ENCODE results near the gene METTL26. TPM values are rescaled to one million over a fixed set of nuclear protein-coding genes. Genes with fewer than 3 reads are reported as not detected.
A peak's percentile ranks its signal among the peaks of the same experiment; 100 is the strongest.

Gene METTL26
- total RNA-seq, 1 experiment from 2014 or later: 115 TPM

- peak; percentile 7 for ATAC-seq
- no peak for TF ChIP-seq CBFB (CRISPR knock-in tag; IDR thresholded peaks at IDR 0.05; ENCODE audit: low read depth)
- no peak for TF ChIP-seq EMX1 (CRISPR knock-in tag; IDR thresholded peaks at IDR 0.05)
- TF ChIP-seq, protein P1, sequence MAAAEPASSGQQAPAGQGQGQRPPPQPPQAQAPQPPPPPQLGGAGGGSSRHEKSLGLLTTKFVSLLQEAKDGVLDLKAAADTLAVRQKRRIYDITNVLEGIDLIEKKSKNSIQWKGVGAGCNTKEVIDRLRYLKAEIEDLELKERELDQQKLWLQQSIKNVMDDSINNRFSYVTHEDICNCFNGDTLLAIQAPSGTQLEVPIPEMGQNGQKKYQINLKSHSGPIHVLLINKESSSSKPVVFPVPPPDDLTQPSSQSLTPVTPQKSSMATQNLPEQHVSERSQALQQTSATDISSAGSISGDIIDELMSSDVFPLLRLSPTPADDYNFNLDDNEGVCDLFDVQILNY (CRISPR knock-in tag; IDR thresholded peaks at IDR 0.05): 0 out of 2 replicates have a peak, but pooled peaks have one; percentile 19
- TF ChIP-seq ELF4 (CRISPR knock-in tag; IDR thresholded peaks at IDR 0.05; ENCODE audit: low read depth): no peak
- peak; percentile 9; the same call in 1 of the 2 replicates for TF ChIP-seq GABPB1 (CRISPR knock-in tag; IDR thresholded peaks at IDR 0.05)
- no peak; the same call in 1 of the 2 replicates for TF ChIP-seq CREM (CRISPR knock-in tag; IDR thresholded peaks at IDR 0.05)
- no peak for TF ChIP-seq IRF2 (CRISPR knock-in tag; IDR thresholded peaks at IDR 0.05; ENCODE audit: borderline replicate concordance, low read depth)
- TF ChIP-seq JUN (CRISPR knock-in tag; IDR thresholded peaks at IDR 0.05): no peak
- 0 out of 2 replicates have a peak, but pooled peaks have one; percentile 12 for TF ChIP-seq ZNF317 (CRISPR knock-in tag; IDR thresholded peaks at IDR 0.05; ENCODE audit: borderline replicate concordance, low read depth)
- TF ChIP-seq, protein P2, sequence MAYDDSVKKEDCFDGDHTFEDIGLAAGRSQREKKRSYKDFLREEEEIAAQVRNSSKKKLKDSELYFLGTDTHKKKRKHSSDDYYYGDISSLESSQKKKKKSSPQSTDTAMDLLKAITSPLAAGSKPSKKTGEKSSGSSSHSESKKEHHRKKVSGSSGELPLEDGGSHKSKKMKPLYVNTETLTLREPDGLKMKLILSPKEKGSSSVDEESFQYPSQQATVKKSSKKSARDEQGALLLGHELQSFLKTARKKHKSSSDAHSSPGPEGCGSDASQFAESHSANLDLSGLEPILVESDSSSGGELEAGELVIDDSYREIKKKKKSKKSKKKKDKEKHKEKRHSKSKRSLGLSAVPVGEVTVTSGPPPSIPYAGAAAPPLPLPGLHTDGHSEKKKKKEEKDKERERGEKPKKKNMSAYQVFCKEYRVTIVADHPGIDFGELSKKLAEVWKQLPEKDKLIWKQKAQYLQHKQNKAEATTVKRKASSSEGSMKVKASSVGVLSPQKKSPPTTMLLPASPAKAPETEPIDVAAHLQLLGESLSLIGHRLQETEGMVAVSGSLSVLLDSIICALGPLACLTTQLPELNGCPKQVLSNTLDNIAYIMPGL (CRISPR knock-in tag; IDR thresholded peaks at IDR 0.05): peak; percentile 34
- no peak for TF ChIP-seq RORB (CRISPR knock-in tag; IDR thresholded peaks at IDR 0.05)
- TF ChIP-seq GRHL2 (CRISPR knock-in tag; IDR thresholded peaks at IDR 0.05; ENCODE audit: insufficient replicate concordance, severe bottlenecking): no peak
- TF ChIP-seq ZNF263 (CRISPR knock-in tag; IDR thresholded peaks at IDR 0.05; ENCODE audit: low read depth): peak; percentile 9; the same call in 1 of the 2 replicates
- TF ChIP-seq MAX (CRISPR knock-in tag; IDR thresholded peaks at IDR 0.05): peak; percentile 36; the same call in 1 of the 2 replicates
- TF ChIP-seq ZNF396 (CRISPR knock-in tag; IDR thresholded peaks at IDR 0.05; ENCODE audit: borderline replicate concordance): no peak
- TF ChIP-seq, protein P3, sequence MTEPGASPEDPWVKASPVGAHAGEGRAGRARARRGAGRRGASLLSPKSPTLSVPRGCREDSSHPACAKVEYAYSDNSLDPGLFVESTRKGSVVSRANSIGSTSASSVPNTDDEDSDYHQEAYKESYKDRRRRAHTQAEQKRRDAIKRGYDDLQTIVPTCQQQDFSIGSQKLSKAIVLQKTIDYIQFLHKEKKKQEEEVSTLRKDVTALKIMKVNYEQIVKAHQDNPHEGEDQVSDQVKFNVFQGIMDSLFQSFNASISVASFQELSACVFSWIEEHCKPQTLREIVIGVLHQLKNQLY (CRISPR knock-in tag; IDR thresholded peaks at IDR 0.05): 0 out of 2 replicates have a peak, but pooled peaks have one; percentile 18
- TF ChIP-seq ZNF219 (CRISPR knock-in tag; IDR thresholded peaks at IDR 0.05; ENCODE audit: borderline replicate concordance): no peak
- TF ChIP-seq ETV6 (CRISPR knock-in tag; IDR thresholded peaks at IDR 0.05): 0 out of 2 replicates have a peak, but pooled peaks have one; percentile 7
- TF ChIP-seq ZBTB21 (CRISPR knock-in tag; IDR thresholded peaks at IDR 0.05; ENCODE audit: borderline replicate concordance): no peak
- 0 out of 2 replicates have a peak, but pooled peaks have one; percentile 47 for TF ChIP-seq NR3C1 (CRISPR knock-in tag; conservative IDR thresholded peaks at IDR 0.05; ENCODE audit: low read depth)
- TF ChIP-seq FOXP1 (CRISPR knock-in tag; IDR thresholded peaks at IDR 0.05; ENCODE audit: borderline replicate concordance): peak; percentile 65; the same call in 1 of the 2 replicates
- peak; percentile 76 for TF ChIP-seq USF2 (CRISPR knock-in tag; IDR thresholded peaks at IDR 0.05)
- peak; percentile 76; the same call in 1 of the 2 replicates for TF ChIP-seq ESRRA (CRISPR knock-in tag; IDR thresholded peaks at IDR 0.05; ENCODE audit: borderline replicate concordance)
- TF ChIP-seq ZNF416 (CRISPR knock-in tag; IDR thresholded peaks at IDR 0.05): no peak
- Mint-ChIP-seq H3K4me1 (peaks cover 25% of the 10 kb centered on the region), H3K4me3 (peak overlapping the region; percentile 69), H3K9me3 (no peaks in the 10 kb centered on the region), H3K36me3 (no peaks in the 10 kb centered on the region), H3K27me3 (ENCODE audit: low read depth) (no peaks in the 10 kb centered on the region), H3K27ac (no peak overlapping the region)
- DNase-seq (ENCODE audit: low spot score): peak; percentile 59
- POLR2A ChIA-PET: no interaction called here
- CTCF ChIA-PET: interaction anchor here (0.6 to 1.9 kb wide), 5 partner anchors 18 to 439 kb away, joined by 3 to 8 read pairs (median 4); no protein-coding TSS in a partner anchor
Observed at GRCh38 chr16:642189-643049, 6.3 kb upstream of the METTL26 start.

All from WTC11 (cell line).